Neuronal stem cell (in vitro differentiated cells): ENCODE results near the gene SMG1.
"Not testable (repeated sequence)": the region's sequence is repeated elsewhere in the genome, so short reads cannot be mapped to it uniquely, and the experiment has no call there.

ENCODE experiments used
- DNase-seq: peaks from one replicate; pipeline ENCODE4 v3.0.0-alpha.2; 2013; ENCODE audit warnings: low spot score
- H2AFZ ChIP-seq: one replicate; pipeline ENCODE4 v1.6.1; 2013; ENCODE audit warnings: mild to moderate bottlenecking, low read length, inconsistent platforms
- H2AK5ac ChIP-seq: 2 replicates; pipeline ENCODE4 v1.6.1; 2013; ENCODE audit warnings: low read depth, mild to moderate bottlenecking, inconsistent platforms, low read length, moderate library complexity, mixed read lengths
- H2BK120ac ChIP-seq: 2 replicates; pipeline ENCODE4 v1.6.1; 2013; ENCODE audit warnings: low read depth, mild to moderate bottlenecking, inconsistent platforms, low read length, moderate library complexity, mixed read lengths
- H2BK12ac ChIP-seq: one replicate; pipeline ENCODE4 v1.6.1; 2013; ENCODE audit warnings: low read length, inconsistent platforms
- H2BK15ac ChIP-seq: 2 replicates; pipeline ENCODE4 v1.6.1; 2013; ENCODE audit warnings: mild to moderate bottlenecking, low read length, inconsistent platforms, mixed read lengths
- H2BK5ac ChIP-seq: one replicate; pipeline ENCODE4 v1.6.1; 2013; ENCODE audit warnings: inconsistent platforms, mild to moderate bottlenecking, low read length, moderate library complexity
- H3K14ac ChIP-seq: one replicate; pipeline ENCODE4 v1.6.1; 2013; ENCODE audit warnings: low read length, inconsistent platforms
- H3K18ac ChIP-seq: 2 replicates; pipeline ENCODE4 v1.6.1; 2013; ENCODE audit warnings: low read length, inconsistent platforms
- H3K23ac ChIP-seq: 2 replicates; pipeline ENCODE4 v1.6.1; 2013; ENCODE audit warnings: low read depth, mild to moderate bottlenecking, mixed read lengths, low read length, inconsistent platforms; ENCODE audit not compliant: poor library complexity
- H3K27ac ChIP-seq: replicated peaks from 3 replicates; pipeline ENCODE4 v1.5.1; 2013; ENCODE audit warnings: low read length, inconsistent platforms
- H3K27me3 ChIP-seq, 3 experiments: 2 replicates each; pipeline ENCODE4 v1.6.1; 2013; ENCODE audit warnings: low read length in 3 of 3, mild to moderate bottlenecking in 2 of 3, inconsistent platforms in 1 of 3, low read depth in 1 of 3, mixed read lengths in 1 of 3, moderate library complexity in 1 of 3; ENCODE audit not compliant: control insufficient read depth in 3 of 3, insufficient read depth in 3 of 3
- H3K36me3 ChIP-seq, 2 donors: replicated peaks in 1 of 2; 2 replicates each; pipeline ENCODE4 v1.6.1; 2013; ENCODE audit warnings: low read length in 2 of 2; ENCODE audit not compliant: control insufficient read depth in 2 of 2, insufficient read depth in 2 of 2
- H3K4ac ChIP-seq: 2 replicates; pipeline ENCODE4 v1.6.1; 2013; ENCODE audit warnings: inconsistent platforms, mild to moderate bottlenecking, low read length, moderate library complexity
- H3K4me1 ChIP-seq, 2 donors: 1 replicate in 1 of 2; 2 replicates in 1 of 2; pipeline ENCODE4 v1.6.1; 2013; ENCODE audit warnings: low read length in 2 of 2, low read depth in 1 of 2; ENCODE audit not compliant: control insufficient read depth in 2 of 2, insufficient read depth in 1 of 2
- H3K4me2 ChIP-seq: one replicate; pipeline ENCODE4 v1.6.1; 2013; ENCODE audit warnings: mild to moderate bottlenecking, low read length, inconsistent platforms; ENCODE audit not compliant: insufficient read depth, poor library complexity, severe bottlenecking
- H3K4me3 ChIP-seq, 2 donors: 2 replicates each; pipeline ENCODE4 v1.5.1; 2013; ENCODE audit warnings: low read length in 2 of 2, mild to moderate bottlenecking in 2 of 2, inconsistent platforms in 1 of 2, moderate library complexity in 1 of 2
- H3K79me1 ChIP-seq: one replicate; pipeline ENCODE4 v1.6.1; 2013; ENCODE audit warnings: low read depth, mild to moderate bottlenecking, inconsistent platforms, low read length, moderate library complexity
- H3K9ac ChIP-seq: one replicate; pipeline ENCODE4 v1.6.1; 2013; ENCODE audit warnings: mild to moderate bottlenecking, low read depth, low read length, inconsistent platforms; ENCODE audit not compliant: poor library complexity
- H3K9me3 ChIP-seq, 2 donors: replicated peaks in 1 of 2; 2 replicates each; pipeline versions ENCODE3 to v1.6.1; 2013; ENCODE audit warnings: low read length in 2 of 2, mild to moderate bottlenecking in 2 of 2, inconsistent platforms in 1 of 2, low read depth in 1 of 2, mixed read lengths in 1 of 2, moderate library complexity in 1 of 2; ENCODE audit not compliant: control insufficient read depth in 2 of 2, insufficient read depth in 1 of 2
- H4K8ac ChIP-seq: one replicate; pipeline ENCODE4 v1.6.1; 2013; ENCODE audit warnings: low read depth, mild to moderate bottlenecking, inconsistent platforms, low read length, moderate library complexity
- H4K91ac ChIP-seq: one replicate; pipeline ENCODE4 v1.6.1; 2013; ENCODE audit warnings: low read length, low read depth, mild to moderate bottlenecking, inconsistent platforms; ENCODE audit not compliant: poor library complexity
- WGBS, 2 donors: extraction: QIAGEN DNeasy Blood & Tissue Kit; methylation state at CpG; one replicate each; pipeline ENCODE4 v1.1.7; 2013; ENCODE audit warnings: missing lambda C conversion rate in 2 of 2, mixed read lengths in 1 of 2; ENCODE audit not compliant: insufficient read length in 2 of 2, insufficient replicate concordance in 1 of 2; ENCODE audit errors: extremely low coverage in 2 of 2; 5-methylcytosine and 5-hydroxymethylcytosine counted together

SMG1 gene

DNA sequence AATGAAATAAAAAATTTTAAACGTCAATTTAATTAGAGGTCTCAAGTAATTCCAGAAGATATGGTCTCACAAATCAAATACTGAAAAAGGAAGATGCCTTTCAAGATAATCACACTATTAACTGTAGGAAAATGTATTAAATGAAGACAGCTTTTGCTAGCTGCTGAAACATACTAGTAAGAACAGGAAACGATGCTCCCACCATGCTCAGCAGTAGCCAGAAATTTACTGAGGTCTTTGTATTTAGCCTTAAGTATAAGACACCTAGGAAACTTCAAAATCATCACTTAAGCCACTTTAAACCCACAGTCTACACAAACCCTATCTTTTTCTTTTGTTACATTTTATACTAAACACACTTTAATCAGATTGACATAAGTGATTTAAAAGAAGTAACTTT, 16.6 kb downstream of the SMG1 start:
- not testable (repeated sequence) for H2BK120ac ChIP-seq, H3K4me2 ChIP-seq, H2BK12ac ChIP-seq, H3K27ac ChIP-seq, H2AFZ ChIP-seq, H3K9ac ChIP-seq, H2BK15ac ChIP-seq, H3K18ac ChIP-seq, H3K79me1 ChIP-seq, H3K4me3 ChIP-seq, H4K8ac ChIP-seq, H3K27me3 ChIP-seq, H3K9me3 ChIP-seq, H3K4me1 ChIP-seq, H4K91ac ChIP-seq, H3K36me3 ChIP-seq, H2AK5ac ChIP-seq, H2BK5ac ChIP-seq, H3K14ac ChIP-seq, H3K23ac ChIP-seq, DNase-seq, H3K4ac ChIP-seq
- no CpG with 5 or more reads among the region's 2 CpGs for WGBS, 2 donors

DNA sequence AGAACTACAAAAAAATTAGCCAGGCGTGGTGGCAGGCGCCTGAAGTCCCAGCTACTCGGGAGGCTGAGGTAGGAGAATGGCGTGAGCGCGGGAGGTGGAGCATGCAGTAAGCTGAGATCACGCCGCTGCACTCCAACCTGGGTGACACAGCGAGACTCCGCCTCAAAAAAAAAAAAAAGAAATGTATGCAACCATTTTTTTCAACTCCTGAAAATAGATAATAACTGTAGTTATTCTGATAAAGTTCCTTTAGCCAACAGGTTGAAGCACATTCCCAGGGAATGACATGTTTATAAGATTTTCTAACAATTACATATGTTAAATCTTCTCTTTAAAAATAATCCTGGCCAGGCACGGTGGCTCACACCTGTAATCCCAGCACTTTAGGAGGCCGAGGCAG, 17.5 kb downstream of the SMG1 start:
- not testable (repeated sequence) for H2AFZ ChIP-seq, H3K14ac ChIP-seq
- no CpG with 5 or more reads among the region's 12 CpGs for WGBS, 2 donors

DNA sequence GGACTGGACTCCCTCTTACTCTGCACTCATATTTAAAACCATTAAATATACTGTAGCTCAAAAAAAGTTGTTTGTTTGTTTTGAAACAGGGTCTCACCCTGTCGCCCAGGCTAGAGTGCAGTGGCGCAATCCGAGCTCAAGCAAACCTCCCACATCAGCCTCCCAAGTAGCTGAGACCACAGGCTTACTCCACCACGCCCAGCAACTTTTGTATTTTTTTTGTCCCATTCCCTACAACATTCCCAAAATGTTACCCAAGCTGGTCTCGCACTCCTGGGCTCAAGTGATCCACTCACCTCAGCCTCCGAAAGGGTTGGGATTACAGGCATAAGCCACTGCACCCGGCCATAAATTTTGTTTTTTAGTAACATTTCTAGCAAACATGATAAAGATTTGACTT, 23.4 kb downstream of the SMG1 start:
- not testable (repeated sequence) for H3K23ac ChIP-seq, H3K4me1 ChIP-seq, H2BK120ac ChIP-seq, H4K91ac ChIP-seq, H2BK5ac ChIP-seq, H3K27ac ChIP-seq, H3K9ac ChIP-seq, H3K4me3 ChIP-seq, H3K79me1 ChIP-seq, H3K9me3 ChIP-seq, H3K4me2 ChIP-seq, H3K27me3 ChIP-seq, DNase-seq, H3K18ac ChIP-seq, H3K36me3 ChIP-seq, H2BK15ac ChIP-seq, H3K14ac ChIP-seq, H2AFZ ChIP-seq, H4K8ac ChIP-seq, H3K4ac ChIP-seq, H2BK12ac ChIP-seq, H2AK5ac ChIP-seq
- no CpG with 5 or more reads among the region's 7 CpGs for WGBS, 2 donors

More for the DNA sequence above, 17.5 kb downstream of the SMG1 start:
- not testable (repeated sequence) for H2BK120ac ChIP-seq, H3K9me3 ChIP-seq, H3K23ac ChIP-seq, H3K18ac ChIP-seq, H4K91ac ChIP-seq, H2BK12ac ChIP-seq, DNase-seq, H3K79me1 ChIP-seq, H4K8ac ChIP-seq, H3K27ac ChIP-seq, H3K27me3 ChIP-seq, H3K4me1 ChIP-seq, H3K9ac ChIP-seq, H2BK15ac ChIP-seq, H2BK5ac ChIP-seq, H2AK5ac ChIP-seq, H3K4me2 ChIP-seq, H3K36me3 ChIP-seq, H3K4ac ChIP-seq, H3K4me3 ChIP-seq

DNA sequence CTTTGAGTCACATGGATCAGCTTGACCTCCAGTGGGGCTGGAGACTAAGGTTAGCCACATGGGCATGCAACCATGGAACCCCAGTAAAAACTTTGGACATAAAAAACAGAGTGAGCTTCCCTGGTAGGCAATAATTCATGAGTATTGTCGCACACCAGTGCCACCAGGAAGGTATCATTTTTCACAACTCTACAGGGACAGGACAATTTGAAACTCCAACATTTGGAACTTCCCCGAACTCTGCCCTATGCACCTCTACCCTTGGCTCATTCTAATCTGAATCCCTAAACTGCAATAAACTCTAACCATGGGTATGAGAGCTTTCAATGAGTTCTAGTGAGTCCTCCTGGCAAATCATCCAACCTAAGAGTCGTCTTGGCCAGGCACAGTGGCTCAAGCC, 24.2 kb downstream of the SMG1 start:
- H3K79me1 ChIP-seq, H3K4ac ChIP-seq, H3K4me2 ChIP-seq, H2BK5ac ChIP-seq, H4K91ac ChIP-seq, H3K23ac ChIP-seq, H2AK5ac ChIP-seq, H3K27me3 ChIP-seq, H3K14ac ChIP-seq, H3K4me3 ChIP-seq, H2BK120ac ChIP-seq, H3K36me3 ChIP-seq, H2BK15ac ChIP-seq, H3K9ac ChIP-seq, H2BK12ac ChIP-seq, H2AFZ ChIP-seq, H3K4me1 ChIP-seq, H3K18ac ChIP-seq, H3K27ac ChIP-seq, H3K9me3 ChIP-seq, DNase-seq, H4K8ac ChIP-seq: not testable (repeated sequence)
- no CpG with 5 or more reads among the region's 3 CpGs for WGBS, 2 donors
